NCI-H526 treated with DMSO at 0.1 percent for 48 hours (cell line): ENCODE measurements around the gene PRSS35.
"Not testable (repeated sequence)": the region's sequence is repeated elsewhere in the genome, so short reads cannot be mapped to it uniquely, and the experiment has no call there.

Source experiments
- DNase-seq: peaks from one replicate; lab custom pipeline; 2025; lab: John Stamatoyannopoulos, UW

The PRSS35 gene, protein sequence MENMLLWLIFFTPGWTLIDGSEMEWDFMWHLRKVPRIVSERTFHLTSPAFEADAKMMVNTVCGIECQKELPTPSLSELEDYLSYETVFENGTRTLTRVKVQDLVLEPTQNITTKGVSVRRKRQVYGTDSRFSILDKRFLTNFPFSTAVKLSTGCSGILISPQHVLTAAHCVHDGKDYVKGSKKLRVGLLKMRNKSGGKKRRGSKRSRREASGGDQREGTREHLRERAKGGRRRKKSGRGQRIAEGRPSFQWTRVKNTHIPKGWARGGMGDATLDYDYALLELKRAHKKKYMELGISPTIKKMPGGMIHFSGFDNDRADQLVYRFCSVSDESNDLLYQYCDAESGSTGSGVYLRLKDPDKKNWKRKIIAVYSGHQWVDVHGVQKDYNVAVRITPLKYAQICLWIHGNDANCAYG

DNA sequence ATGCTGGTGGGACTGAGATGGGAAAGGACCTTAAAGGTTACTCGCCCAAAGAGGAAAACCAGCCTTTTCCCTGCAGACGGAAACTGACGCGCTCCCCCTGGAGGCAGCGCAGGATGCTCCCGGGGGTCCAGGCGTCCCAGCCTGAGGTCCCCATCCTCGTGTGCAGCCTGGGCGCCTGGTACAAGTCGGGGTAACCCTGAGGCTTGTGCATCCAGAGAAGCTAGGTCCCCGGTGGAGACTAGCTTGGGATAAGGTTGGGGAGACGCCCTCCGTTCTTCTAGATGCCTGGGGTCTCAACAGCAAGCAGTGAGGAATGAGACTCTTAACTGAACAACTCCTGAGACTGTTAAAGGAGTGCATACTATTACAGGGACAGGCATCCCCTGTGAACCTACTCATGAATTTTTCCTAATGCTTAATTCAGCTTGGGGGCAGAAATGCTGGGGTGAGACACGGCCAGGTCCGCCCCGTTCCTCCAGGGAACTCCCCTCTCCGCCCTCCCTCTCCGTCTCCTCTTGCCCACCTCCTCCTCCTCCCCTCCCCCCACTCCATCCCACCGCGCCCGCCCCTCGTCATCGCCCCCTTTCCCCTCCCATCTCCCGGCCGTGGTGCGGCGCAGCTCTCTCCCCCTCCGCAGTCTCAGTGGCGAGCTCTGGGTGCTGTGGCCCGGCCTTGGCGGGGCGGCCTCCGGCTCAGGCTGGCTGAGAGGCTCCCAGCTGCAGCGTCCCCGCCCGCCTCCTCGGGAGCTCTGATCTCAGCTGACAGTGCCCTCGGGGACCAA, at the start of gene PRSS35:
PRSS35 (plus strand) TSS at position 634 of the 781 bp plus-strand sequence. CDS start 10,908 bp downstream, outside the sequence.
- peak; percentile 17 for DNase-seq

DNA sequence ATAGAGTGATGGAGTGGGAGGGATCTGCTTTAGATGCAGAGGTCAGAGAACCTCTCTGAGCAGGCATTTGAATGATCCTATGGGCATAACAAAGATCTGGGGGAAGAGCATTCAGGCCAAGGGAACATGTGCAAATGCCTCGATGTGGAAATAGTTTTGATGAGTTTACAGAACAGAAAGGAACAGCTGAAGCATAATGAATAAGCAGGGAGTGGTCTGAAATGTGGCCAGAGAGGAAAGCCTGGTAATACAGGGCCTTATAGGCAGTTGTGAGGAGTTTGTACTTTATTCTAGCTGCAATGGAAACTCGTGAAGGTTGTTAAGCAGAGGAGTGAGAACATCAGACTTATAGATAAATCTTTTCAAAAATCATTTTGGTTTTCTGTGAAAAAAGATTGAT, 48.4 kb upstream of the PRSS35 start:
- no peak for DNase-seq

DNA sequence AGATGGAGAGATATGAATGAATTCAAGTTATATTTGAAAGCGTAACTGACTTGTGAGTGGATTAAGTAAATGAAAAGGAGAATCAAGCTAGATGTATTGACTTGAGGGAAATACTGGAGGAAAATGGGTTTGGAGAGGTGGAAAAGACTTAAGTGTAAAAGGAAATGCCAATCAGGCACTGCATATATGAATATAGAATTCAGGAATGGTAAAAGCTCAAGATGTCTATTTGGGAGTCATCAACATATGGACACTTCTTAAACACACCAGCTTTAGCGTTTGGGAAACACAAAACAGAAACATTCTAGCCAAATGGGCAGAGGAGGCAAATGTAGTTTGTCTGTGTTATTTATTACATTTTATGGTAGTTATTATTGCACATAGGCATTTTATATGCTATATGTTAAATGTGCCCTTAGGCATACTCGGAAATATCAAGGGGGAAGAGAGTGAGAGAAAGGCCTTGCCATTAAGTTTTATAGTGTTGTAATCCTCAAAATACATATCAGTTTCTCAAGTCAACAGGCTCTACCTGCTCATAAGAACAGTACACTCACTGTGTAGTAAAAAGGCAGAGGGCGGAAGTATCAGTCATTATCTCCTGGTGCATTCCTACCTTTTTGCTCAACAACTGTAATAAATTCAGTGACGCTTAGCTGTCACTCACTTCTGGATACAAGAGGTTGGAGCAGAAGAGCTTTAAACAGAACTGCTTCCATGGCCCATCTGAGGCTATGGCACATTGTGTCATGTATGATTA, 47.8 kb upstream of the PRSS35 start:
- no peak for DNase-seq

DNA sequence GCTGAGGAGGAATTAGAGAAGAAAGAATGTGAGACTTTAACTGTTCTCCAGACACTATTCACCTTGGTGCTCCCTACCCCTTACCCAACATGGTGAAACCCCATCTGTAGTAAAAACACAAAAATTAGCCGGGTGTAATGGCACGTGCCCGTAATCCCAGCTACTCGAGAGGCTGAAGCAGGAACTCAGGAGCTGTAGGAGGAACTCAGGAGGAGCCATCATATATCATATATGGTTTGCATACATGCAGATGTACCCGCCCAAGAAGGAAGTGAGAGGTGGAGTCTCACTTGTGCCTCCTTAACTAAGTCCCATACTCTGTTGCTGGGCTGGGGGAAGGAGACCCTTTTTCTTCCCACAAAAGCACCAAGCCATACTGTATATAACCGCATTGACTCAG, 46.0 kb upstream of the PRSS35 start:
- no peak for DNase-seq

DNA sequence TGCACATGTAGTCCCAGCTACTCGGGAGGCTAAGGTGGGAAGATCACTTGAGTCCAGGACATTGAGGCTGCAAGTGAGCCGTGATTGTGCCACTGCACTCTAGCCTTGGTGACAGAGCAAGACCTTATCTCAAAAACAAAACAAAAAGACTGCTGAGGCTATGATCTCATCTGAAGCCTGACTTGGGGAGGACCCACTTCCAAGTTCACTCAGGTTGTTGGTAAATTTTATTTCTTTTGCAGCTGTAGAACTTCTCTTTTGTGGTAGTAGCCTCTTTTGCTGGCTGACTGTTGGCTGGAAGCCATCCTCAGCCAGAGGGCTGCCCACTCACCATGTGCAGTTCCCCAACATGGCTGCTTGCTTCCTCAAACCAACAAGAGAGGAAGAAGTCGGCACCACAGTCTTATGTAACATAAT, 44.7 kb upstream of the PRSS35 start:
- no peak for DNase-seq

DNA sequence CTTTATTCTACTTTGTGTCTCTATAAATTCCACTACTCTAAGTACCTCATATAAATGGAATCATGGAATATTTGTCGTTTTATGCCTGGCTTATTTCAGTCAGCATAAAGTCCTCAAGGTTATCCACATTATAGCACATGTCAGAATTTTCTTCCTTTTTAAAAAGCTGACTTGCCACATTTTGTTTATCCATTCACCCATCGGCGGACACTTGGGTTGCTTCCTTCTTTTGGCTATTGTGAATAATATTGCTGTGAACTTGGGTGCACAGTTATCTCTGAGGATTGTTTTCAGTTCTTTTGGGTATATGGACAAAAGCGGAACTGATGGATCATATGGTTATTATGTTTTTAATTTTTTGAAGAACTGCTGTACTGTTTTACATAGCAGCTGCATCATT, 42.3 kb upstream of the PRSS35 start:
- DNase-seq: no peak

GRCh38 chr6:83470587-83470986, 41.7 kb upstream of the PRSS35 start:
- DNase-seq: no peak

- DNase-seq: no peak
Measured at GRCh38 chr6:83472767-83473166, 39.6 kb upstream of the PRSS35 start.

DNA sequence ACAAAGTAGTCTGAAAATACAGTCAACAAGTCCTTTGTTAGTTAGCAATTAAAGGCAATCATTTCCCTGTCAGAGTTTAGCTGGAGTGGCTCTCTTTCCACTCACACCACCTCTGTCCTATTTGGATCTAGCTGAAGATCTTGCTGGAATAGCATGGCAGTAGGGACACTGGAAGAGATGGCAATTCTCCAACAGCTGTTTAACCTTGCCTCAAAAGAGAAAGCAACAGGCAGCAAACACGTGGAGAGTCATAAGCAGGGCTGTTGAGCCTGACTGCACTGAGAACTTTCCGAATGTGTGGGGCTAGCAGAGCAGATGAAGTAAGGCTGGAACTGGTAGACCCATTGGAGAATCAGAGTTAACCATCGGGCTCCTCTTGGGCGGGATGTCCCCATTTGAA, 38.0 kb upstream of the PRSS35 start:
- DNase-seq: no peak

- DNase-seq: no peak
Measured at GRCh38 chr6:83476971-83477370, 35.4 kb upstream of the PRSS35 start.

GRCh38 chr6:83479389-83479788, 32.9 kb upstream of the PRSS35 start:
- no peak for DNase-seq

DNA sequence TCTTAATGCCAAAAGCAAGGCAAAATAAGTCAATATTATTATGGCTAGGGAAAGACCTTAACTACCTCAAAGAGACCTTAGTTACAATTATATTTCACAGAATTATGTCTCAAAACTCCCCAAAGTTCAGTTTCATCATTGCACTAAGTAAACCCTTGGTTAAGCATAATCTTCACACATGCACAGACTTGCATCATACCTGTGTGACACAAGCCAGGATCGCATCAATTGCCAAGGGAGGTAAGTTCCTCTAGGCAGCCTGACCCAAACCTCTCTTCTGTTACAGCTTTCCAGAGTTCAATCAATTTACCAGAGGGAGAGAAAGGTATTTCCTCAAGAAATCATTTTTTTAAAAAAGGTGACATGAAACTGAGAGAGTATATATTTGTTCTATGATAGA, 31.9 kb upstream of the PRSS35 start:
- DNase-seq: no peak

DNA sequence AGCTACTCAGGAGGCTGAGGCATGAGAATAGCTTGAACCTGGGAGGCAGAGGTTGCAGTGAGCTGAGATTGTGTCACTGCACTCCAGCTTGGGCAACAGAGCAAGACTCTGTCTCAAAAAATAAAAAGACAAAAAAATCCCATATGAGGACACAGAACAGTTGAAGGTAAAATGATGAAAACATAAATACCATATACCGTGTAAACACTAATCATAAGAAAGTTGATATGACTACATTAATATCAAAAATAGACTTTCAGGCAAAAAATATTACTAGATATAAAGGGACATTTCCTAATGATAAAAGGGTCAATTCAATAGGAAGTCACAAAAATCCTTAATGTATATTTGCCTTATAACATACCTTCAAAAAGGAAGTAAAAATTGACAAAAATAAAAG, 30.4 kb upstream of the PRSS35 start:
- DNase-seq: not testable (repeated sequence)

GRCh38 chr6:83488448-83488847, 23.9 kb upstream of the PRSS35 start:
- no peak for DNase-seq

DNA sequence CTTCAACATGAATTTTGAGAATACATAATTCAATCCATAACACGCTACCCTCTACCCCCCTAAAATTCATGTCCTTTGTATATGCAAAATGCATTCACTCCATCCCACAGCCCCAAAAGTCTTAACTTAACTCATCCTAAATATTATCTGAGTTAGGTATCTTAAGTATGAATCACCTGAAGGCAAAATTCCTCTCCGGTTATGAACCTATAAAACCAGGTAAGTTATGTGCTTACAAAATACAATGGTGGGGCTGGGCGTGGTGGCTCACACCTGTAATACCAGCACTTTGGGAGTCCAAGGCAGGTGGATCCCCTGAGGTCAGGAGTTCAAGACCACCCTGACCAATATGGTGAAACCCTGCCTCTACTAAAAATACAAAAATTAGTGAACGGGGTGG, 23.5 kb upstream of the PRSS35 start:
- DNase-seq: no peak

DNA sequence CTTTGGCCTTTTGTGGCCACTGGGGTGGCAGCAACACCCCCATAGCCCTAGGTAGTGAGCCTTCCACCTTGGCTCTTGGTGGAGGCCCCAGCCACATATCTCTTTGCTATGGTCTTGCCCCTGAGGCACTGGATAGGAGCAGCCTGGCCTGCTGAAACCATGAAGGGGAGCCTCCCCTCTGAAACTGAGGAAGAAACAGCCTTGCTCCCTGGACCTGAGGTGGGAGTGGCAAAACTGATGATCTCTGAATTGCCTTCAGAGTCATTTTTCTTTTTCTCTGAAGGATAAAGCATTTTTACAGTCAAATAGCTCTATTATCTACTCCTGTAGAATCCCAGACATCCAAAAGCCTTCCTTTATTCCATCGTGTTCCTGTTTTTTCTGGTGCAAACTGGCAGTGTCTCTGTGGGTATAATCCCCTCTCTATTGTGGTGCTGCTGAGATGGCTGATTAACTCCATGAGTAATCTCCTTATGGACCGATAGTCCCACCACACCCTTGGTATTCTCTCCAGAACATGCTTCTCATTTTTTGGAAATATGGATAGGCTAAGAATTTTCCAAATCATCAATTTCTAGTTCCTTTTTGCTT, 22.0 kb upstream of the PRSS35 start:
- no peak for DNase-seq

- no peak for DNase-seq
Measured at GRCh38 chr6:83505356-83505755, 7.0 kb upstream of the PRSS35 start.

- no peak for DNase-seq
Measured at GRCh38 chr6:83509441-83509840, 2.9 kb upstream of the PRSS35 start.

DNA sequence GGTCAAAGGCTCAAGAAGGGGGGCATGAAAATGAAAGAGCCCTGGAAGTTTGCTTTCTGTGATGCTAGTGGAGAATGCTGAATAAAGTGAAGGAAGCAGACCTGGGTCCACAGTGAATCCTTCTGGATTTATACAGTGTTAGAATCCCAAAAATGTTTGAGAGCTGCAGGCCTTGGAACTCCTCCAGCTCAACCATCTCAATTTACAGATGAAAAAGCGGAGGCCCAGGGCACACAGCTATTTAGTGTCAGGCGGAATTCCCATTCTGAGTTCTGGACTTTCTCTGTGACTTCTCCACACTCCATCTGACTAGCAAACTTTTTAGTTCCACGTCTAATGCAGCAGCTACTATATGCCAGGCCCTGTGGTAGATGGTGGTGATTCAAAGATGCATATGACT, 1.5 kb upstream of the PRSS35 start:
- no peak for DNase-seq

- DNase-seq: no peak
Measured at GRCh38 chr6:83511266-83511665, 1.1 kb upstream of the PRSS35 start.

DNA sequence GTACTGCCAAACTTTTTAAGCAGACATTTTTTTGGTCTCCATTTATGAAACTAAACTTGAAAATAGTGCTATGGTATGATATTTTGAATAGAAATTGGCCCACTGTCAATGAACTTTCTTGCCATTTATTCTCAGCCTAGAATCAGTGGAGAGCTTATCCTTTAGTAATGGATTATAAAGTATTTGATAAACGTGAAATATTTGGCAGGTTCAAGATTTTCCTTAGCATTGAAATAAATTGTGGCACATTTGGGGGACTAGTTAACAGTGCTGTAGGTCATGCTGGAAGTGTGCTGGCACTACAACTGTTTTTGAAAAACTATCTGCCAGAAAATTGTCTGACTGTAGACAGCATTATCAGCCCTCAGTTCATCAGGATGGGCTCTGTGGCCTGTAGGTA, 2.1 kb downstream of the PRSS35 start:
- no peak for DNase-seq

GRCh38 chr6:83514866-83515466, 2.6 kb downstream of the PRSS35 start:
- peak; percentile 5 for DNase-seq
